ENCODE data around the gene CLN6.
"Not testable (repeated sequence)": the region's sequence is repeated elsewhere in the genome, so short reads cannot be mapped to it uniquely, and the experiment has no call there.

CLN6 gene

GRCh38 chr15:68210409-68210756 is 19.1 kb downstream of the CLN6 start:
- in situ Hi-C loops (cut with MboI; ENCODE audit: low pct_unique_long_range_greater_than_20kb, low sequenced_read_pairs), result no loop called here

DNA sequence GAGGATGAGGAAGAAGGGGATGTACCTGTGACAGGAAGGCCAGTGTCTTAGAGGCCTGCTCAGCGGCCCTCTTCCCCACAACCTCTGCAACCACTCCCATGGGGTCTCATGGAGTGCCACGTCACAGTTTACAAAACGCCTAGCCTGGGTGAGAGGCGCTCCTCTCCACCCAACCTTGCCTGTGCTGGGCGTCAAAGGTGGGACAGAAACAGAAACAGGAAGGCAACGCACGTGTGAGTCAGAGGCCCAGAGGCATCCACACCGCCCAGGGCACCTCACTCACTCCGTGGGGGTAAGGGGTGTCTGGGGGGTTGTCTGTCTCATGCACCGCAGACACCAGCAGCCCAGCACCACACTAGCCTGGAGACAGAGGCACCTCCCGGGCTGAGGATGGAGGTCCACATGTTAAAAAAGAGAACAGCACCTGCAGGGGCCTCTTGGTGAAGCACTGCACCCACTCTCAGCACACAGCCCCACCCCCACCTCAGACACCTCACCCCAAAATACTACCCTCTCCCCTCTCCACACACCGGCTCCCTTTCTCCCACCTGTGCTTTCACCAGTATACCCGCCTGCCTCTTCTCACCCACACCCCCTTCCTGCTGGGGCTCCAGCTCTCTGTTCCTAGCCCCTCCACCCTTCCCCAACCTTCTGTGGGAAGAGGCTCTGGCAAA is 19.7 kb downstream of the CLN6 start:
- DNase-seq, result no peak
- in situ Hi-C loops (cut with MboI; ENCODE audit: low pct_unique_long_range_greater_than_20kb, low sequenced_read_pairs), result no loop called here

More at GRCh38 chr15:68210409-68210756, 19.1 kb downstream of the CLN6 start:
- no peak for DNase-seq

DNA sequence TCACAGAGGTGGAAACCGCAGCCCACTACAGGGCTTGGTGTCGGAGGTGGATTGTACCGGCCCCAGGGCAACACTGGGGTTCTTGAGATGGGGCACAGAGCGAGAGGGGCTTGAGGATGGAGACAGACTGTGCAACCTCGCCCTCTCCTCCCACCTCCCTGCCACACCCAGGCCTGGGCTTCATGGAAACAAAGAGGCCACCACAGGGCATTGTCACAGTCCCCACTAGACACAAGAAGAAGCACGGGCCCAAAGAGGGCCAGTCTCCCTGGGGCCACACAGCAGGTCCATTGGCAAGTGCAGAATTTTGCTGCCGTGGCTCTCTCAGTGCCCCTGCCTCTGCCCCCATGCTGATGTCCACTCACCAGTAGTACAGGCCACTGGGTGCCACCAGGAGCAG is 20.3 kb downstream of the CLN6 start:
- no peak for DNase-seq
- in situ Hi-C loops (cut with MboI; ENCODE audit: low pct_unique_long_range_greater_than_20kb, low sequenced_read_pairs), result no loop called here

- DNase-seq, result no peak
- in situ Hi-C loops (cut with MboI; ENCODE audit: low pct_unique_long_range_greater_than_20kb, low sequenced_read_pairs), result no loop called here
These were observed 20.8 kb downstream of the CLN6 start for GRCh38 chr15:68208636-68209240.

- in situ Hi-C loops (cut with MboI; ENCODE audit: low pct_unique_long_range_greater_than_20kb, low sequenced_read_pairs), result no loop called here
- no peak for DNase-seq
These were observed 21.4 kb downstream of the CLN6 start for GRCh38 chr15:68208136-68208535.

GRCh38 chr15:68207176-68207935 is 22.2 kb downstream of the CLN6 start:
- in situ Hi-C loops (cut with MboI; ENCODE audit: low pct_unique_long_range_greater_than_20kb, low sequenced_read_pairs), result no loop called here
- no peak for DNase-seq

- DNase-seq, result no peak
- in situ Hi-C loops (cut with MboI; ENCODE audit: low pct_unique_long_range_greater_than_20kb, low sequenced_read_pairs), result no loop called here
These were observed 22.8 kb downstream of the CLN6 start for GRCh38 chr15:68206711-68207151.

DNA sequence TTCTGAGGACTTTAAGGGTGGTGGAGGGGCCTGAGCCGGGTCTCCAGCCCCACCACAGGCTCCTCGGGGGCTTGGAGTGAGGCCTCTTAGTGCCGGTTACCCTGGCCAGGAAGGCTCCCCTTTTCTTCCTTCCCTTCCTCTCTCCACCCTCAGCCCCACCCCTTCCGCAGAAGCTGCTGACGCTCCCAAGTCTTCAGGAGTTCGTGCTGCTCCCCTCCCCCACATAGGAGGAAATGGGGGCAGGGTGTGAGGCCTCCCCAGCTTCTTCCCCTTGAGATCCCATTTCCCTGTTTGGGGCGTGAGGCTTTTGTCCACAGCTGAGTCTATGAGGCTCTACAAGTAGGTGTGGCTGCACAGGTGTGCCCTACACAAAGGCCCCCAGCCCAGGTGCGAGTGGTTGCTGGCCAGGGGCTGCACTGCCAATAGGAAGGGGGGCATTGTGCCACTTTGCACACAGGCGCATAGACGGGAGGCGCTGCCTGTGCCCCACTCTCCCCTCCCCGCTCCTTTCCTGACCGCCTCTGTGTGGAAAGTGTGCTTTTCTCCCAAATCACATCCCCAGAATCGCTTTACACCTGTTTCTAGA is 23.5 kb downstream of the CLN6 start:
- peak; percentile 94 for DNase-seq
- in situ Hi-C loops (cut with MboI; ENCODE audit: low pct_unique_long_range_greater_than_20kb, low sequenced_read_pairs), result no loop called here

GRCh38 chr15:68205558-68205944 is 24.0 kb downstream of the CLN6 start:
- DNase-seq, result no peak
- in situ Hi-C loops (cut with MboI; ENCODE audit: low pct_unique_long_range_greater_than_20kb, low sequenced_read_pairs), result no loop called here

DNA sequence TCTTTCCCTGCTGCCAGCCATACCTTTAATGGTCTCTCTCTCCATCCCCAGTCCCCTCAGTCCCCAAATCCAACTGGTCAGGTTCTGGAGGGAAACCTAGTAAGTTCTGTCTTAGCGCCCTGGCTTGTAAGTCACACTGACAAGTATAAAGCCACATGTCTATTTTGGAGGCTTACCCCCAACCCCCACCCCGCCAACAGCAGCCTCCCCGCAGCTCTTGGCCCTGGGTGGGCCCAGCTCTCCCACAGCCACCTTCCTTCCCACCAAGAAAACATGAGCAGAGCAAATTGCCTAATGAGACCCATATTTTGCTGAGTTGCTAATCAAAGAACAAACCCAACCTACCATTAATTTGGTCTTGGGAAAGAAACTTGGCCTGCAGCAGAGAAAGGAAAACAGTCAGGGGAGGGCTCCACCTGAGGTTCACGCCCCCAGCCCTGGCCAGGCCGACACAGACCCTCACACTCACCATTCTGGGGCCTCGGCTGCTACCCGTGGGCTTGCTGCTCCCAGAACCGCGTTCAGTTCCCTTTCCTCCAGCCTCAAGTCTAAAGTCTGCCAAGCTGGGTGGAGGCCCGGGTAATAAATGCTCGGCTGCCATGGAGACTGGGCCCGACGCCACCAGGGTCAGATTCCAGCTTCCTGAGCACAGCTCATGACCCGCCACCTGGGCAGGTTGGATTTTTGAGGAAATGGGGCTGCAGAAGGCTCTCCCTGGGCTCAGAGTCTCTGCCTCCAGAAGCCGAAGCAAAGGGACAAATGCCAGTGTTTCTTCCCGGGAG is 24.6 kb downstream of the CLN6 start, which contains the start of gene CALML4:
Gene CALML4 (minus strand): TSS at position 557 of the 782 bp plus-strand sequence. CDS start 85 bp downstream, at position 472.
- in situ Hi-C loops (cut with MboI; ENCODE audit: low pct_unique_long_range_greater_than_20kb, low sequenced_read_pairs), result no loop called here
- peak; percentile 63 for DNase-seq

GRCh38 chr15:68204361-68204760 is 25.2 kb downstream of the CLN6 start:
- no peak for DNase-seq
- in situ Hi-C loops (cut with MboI; ENCODE audit: low pct_unique_long_range_greater_than_20kb, low sequenced_read_pairs), result no loop called here

- no peak for DNase-seq
- in situ Hi-C loops (cut with MboI; ENCODE audit: low pct_unique_long_range_greater_than_20kb, low sequenced_read_pairs), result no loop called here
These were observed 25.6 kb downstream of the CLN6 start for GRCh38 chr15:68203956-68204355.

- no peak for DNase-seq
- in situ Hi-C loops (cut with MboI; ENCODE audit: low pct_unique_long_range_greater_than_20kb, low sequenced_read_pairs), result no loop called here
These were observed 26.0 kb downstream of the CLN6 start for GRCh38 chr15:68203486-68203885.

- in situ Hi-C loops (cut with MboI; ENCODE audit: low pct_unique_long_range_greater_than_20kb, low sequenced_read_pairs); DNase-seq: not testable (repeated sequence)
These were observed 26.5 kb downstream of the CLN6 start for GRCh38 chr15:68202994-68203393.

DNA sequence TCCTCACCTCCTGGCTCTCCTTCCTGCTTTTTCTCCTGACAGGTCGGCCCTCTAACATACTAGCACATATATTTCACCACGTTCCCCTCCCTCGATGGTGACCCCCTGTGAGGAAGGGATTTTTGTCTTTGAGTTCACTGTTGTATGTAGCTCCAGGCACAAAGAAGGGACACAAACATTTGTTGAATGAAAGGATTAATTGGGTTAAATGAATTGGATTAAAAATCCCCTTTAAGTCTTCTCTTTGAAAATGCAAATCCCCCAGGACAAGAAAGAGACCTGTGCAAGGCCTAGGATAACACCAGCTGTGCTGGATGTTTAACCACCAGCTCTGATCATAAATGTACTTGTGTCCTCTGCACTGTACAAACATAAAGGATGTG is 27.7 kb downstream of the CLN6 start:
- in situ Hi-C loops (cut with MboI; ENCODE audit: low pct_unique_long_range_greater_than_20kb, low sequenced_read_pairs), result no loop called here
- no peak for DNase-seq

GRCh38 chr15:68201153-68201878 is 28.2 kb downstream of the CLN6 start:
- no peak for DNase-seq
- in situ Hi-C loops (cut with MboI; ENCODE audit: low pct_unique_long_range_greater_than_20kb, low sequenced_read_pairs), result no loop called here

DNA sequence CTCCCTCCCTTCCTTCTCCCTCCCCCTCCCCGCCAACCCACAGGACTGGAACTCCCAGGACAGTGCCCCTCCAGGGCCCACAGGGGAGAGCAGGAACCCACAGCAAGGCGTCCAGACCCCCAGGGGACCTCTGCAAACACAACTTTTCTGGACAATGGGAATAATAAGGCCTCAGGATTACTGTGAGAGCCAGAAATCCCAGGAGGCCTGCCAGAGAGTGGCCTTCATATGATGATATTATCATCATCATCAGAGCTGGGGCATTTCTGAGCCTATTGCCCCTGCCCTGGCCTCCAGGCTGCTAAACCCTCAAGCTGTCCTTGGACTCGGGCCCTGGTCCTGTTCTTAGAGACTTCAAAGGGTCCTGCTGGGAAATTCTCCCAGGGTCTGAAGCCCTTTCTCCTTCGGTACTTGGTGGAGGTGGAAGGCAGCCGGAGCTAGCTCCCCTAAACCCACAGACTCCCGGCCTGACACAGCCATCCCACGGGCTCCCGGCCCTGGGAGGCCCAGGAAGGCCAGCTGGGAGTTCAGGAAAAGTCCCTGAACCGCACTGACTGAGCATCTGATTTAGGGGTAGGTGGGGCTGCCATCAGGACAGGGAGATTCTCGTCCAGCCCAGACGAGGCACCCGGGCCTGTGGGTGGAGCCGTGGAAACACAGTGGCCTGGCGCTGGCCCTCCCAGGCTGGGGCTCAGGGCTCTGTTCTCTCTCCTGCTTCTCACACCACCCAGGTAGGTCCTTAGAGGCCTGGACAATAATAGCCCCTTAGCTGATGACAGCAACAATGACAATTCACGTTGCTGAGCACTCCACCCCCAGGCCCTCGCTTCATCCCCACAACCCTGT is 29.3 kb downstream of the CLN6 start:
- DNase-seq, result no peak
- in situ Hi-C loops (cut with MboI; ENCODE audit: low pct_unique_long_range_greater_than_20kb, low sequenced_read_pairs), result no loop called here

DNA sequence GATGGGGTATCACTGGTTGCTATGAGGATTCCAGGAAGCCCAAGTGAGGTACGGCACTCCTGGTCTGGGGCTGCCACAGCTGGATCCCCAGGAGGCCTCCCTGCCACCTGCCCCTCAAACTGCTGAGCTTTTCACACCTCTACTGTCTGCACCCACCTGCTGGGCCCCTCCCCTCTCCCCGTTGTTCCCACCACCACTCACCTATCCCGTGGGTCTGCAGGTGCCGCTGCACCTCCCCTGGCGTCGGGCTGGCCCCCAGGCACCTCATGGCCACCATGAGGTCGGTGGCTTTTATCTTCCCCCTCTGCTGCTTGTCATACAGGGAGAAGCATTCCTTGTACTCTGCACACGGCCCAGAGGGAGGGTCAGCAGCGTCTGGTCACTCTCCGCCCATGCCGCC is 30.2 kb downstream of the CLN6 start:
- in situ Hi-C loops (cut with MboI; ENCODE audit: low pct_unique_long_range_greater_than_20kb, low sequenced_read_pairs), result no loop called here
- no peak for DNase-seq
